Sciatic nerve (tissue), 2 donors: Measurements from ENCODE around the gene IVNS1ABP. TPM values are rescaled to one million over a fixed set of nuclear protein-coding genes. Genes with fewer than 3 reads are reported as not detected.

Experiments
- ATAC-seq: fragments of 200-7000 bp; cut with Tn5 transposase; one replicate; pipeline ENCODE4 v1.9.1; 2020; ENCODE audit warnings: mild to moderate bottlenecking, moderate library complexity
- DNase-seq: peaks from one replicate; pipeline ENCODE4 v3.0.0-alpha.2; 2020; ENCODE audit warnings: low spot score
- intact Hi-C: fragments of 100-400 bp; cut with DNase I; formaldehyde crosslinking; loops from one replicate; pipeline ENCODE4 v1.14.2; 2022
- total RNA-seq: library from RNA; stranded (reverse); fragmentation: NEBNext Ultra II Directional; extraction: Animal tissue kit (Norgen Biotek cat#: 25700); gene quantifications from one replicate; pipeline ENCODE4 v1.2.1, GENCODE V29; 2021
- donor health status: DM: no; HTN: no; CAD: no.
- donor health status: DM: no; HTN: no; CAD: no.

Gene IVNS1ABP
- total RNA-seq, 1 donor from 2014 or later = 138 TPM

DNA sequence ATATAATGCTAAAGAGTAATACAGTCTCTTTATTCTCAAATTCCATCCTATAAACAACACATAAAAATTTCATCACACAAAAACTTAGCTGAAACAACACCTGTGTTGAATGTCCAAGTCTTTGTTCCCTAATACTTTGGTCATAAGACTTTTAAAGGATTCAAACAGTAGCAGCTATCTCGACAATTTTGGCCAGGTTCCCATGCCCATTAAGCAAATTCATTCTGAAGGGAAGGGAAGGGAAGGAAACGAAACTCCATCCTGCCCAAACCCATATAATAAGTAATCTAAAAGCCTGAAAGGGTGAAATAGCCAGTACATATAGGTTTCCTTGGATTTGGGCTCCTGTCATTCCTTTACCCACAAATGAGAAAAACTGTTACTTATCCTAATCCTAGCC is 7.5 kb downstream of the IVNS1ABP start:
- intact Hi-C loops = no loop called here
- DNase-seq = no peak
- ATAC-seq = no peak

DNA sequence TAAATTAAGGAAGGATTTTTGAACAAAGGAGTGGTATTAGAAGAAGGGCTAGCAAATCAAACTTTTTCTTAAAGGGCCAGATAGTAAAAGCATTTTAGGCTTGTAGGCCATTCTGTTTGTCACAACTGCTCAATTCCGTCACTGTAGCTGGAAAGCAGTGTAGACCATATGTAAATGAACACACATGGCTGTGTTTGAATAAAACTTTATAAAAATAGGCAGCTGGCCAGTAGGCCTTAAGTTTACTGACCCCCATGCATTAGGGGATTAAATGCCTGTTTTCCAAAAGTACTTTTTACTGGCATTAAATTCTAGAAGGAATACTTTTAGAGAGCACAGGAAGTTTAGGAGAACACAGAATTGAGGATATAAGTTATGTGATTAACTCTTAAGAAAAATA is 8.9 kb downstream of the IVNS1ABP start:
- intact Hi-C loops = no loop called here
- DNase-seq (no peak), ATAC-seq (no peak)

DNA sequence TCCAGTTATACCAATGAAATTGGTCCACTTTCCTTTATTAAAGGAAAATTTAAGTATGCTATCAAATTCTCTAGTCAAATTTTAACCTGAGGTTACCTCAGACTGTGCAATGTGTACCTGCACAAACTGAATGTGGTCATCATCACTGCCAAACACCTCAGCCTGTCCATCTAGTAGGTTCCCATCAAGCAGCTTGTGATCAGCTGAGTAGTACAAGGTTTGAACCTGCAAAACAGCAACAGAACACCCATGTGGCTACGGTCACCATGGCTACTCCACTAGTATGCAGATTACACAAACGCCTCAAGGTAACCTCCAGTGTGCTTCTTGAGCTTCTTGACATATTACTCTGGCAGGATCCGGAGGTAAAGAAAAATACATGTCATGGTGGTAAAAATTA is 11.6 kb downstream of the IVNS1ABP start:
- intact Hi-C loops = no loop called here
- ATAC-seq (no peak), DNase-seq (no peak)

DNA sequence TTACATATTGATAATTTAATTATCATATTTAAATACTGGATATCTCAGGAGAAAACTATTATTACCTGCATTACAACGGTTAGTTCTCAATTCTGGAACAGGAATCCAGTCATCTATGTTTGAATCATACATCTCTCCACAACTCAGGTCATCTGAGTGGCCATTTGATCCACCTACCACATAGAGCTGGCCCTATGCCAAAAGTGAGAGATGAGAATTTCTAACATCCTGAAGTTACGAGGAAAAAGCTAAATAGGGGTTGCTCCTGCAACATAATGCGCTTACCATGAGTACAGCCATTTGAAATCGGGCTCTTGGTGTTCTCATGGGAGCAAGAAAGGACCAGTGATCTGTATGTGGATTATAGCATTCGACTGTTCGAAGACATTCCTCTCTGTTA is 16.9 kb downstream of the IVNS1ABP start:
- DNase-seq = no peak
- intact Hi-C loops = loop anchor here (5.0 kb wide), 1 partner anchor 262 kb away; no protein-coding TSS in a partner anchor
- no peak for ATAC-seq

DNA sequence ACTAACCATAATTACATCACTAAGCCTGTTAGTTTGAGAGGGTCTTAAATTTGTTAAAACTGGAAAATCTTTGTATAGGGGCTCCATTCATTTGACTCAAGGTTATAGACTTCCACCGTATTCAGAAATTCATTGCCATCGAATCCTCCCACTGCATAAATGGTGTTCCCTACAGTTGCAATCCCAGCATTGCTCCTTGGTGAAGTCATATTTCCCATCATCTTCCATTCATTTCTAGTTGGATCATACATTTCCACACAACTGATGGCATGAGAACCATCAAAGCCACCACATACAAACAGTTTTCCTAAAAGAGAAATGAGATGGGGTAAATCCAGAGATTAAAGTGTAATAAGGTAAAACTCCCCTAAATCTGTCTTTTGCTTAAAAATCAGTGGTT is 19.1 kb downstream of the IVNS1ABP start:
- intact Hi-C loops = no loop called here
- DNase-seq (no peak), ATAC-seq (no peak)

DNA sequence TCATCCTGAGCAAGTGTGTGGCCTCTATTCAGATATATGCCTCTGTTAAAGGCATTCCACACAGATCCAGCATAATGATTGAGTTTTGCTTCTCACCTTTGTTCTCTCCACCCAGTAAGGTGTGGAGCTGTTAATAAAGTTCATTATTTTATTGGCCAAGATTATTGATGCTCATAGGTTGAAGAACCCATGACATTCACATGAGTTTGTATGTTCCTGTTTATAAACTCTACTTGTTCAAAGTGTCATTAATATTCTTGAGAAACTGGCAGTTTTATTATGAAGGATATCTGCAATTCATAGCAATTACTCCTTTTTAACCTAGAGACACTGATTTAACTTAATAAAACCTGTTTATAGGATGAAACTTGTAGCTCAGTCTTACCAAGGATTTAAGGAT is 22.0 kb downstream of the IVNS1ABP start:
- intact Hi-C loops = no loop called here
- ATAC-seq (no peak), DNase-seq (no peak)

DNA sequence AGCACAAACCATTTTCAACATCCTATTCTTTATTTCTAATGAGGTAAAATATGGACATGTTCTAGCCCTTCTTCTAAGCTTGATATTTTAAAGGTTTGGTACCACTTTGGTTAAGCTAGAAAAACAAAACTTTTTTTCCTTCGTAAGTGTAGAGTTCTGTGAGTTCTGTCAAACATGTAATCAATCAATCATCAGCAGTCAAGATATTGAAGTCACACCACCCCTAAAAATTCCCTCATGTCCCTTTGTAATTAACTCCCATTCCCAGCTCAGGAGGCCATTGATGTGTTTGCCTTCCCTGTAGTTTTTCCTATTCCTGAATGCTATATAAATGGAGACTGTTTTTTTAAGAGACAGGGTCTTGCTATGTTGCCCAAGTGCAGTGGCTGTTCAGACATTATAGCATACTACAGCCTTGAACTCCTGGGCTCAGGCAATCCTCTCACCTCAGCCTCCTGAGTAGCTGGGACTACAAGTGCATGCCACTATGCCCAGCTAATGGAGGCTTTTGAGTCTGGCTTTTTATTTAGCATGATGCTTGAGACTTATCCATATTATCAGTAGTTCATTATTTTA is 23.0 kb downstream of the IVNS1ABP start:
- DNase-seq (no peak), ATAC-seq (no peak)
- intact Hi-C loops = no loop called here

DNA sequence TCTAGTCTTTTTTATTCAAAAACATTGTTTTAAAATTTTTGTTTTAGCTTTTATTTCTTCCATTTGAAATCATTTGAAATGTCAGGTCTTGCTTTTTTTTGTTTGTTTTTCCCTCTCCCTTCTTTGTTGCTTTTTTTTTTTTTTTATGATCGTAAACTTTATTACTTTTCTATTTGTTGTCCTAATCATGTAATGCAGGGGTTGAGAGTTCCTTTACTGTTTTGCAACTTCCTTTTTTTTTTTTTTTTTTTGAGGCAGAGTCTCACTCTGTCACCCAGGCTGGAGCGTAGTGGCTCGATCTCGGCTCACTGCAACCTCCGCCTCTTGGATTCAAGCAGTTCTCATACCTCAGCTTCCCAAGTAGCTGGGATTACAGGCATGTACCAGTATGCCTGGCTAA is 24.8 kb downstream of the IVNS1ABP start:
- no peak for DNase-seq
- peak; percentile 83 for ATAC-seq

DNA sequence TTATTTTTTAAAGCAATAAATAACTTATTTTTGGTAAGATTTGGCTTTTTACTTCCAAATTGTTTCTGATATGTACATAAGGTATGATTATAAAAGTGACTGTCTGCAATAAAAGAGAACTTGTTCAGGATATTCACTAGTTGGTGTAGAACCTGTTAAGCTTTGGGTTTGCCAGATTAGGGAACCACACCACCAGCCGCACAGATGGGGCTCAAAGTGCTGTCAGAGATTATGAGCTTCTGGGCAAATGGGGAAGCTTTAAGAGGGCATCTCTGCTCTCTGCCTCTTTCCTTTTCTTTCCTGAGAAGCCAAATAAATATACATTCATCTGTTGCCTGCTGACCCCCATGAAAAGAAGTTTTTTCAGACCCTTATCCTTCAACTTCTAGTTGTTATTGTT is 25.4 kb downstream of the IVNS1ABP start:
- intact Hi-C loops = no loop called here
- ATAC-seq (no peak), DNase-seq (no peak)

More for the DNA sequence above, 24.8 kb downstream of the IVNS1ABP start:
- intact Hi-C loops = no loop called here

DNA sequence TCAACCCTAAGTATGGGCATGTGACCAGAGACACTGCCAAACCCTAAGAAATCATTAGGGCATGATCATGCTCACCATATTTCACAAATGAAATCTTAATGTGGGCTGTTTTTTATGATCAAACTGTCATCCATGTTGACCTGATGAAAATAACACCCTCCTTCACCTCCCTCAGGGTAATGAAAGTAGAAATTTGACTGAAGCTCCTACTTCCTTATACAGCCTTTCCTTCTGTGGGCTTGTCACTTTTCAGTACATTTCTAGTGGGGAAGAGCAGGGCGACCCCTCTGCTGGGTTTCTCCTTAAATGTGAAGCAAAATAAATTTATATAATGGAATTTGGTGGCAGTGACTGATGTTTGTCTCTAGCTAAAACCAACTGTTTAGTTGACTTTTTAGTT is 25.9 kb downstream of the IVNS1ABP start:
- DNase-seq (no peak), ATAC-seq (no peak)
- intact Hi-C loops = no loop called here

DNA sequence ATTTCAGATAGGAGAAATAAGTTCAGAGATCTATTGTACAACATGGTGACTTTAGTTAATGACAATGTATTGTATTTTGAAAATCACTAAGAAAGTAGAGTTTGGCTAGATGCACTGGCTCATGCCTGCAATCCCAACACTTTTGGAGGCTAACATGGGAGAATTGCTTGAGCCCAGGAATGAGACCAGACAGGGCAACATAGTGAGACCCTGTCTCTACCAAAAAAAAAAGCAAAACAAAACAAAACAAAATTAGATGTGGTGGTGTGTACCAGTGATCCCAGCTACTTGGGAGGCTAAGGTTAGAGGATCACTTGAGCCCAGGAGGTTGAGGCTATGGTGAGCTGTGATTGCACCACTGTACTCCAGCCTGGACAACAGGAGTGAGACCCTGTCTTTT is 27.2 kb downstream of the IVNS1ABP start:
- no peak for DNase-seq
- ATAC-seq = no peak
- intact Hi-C loops = no loop called here

DNA sequence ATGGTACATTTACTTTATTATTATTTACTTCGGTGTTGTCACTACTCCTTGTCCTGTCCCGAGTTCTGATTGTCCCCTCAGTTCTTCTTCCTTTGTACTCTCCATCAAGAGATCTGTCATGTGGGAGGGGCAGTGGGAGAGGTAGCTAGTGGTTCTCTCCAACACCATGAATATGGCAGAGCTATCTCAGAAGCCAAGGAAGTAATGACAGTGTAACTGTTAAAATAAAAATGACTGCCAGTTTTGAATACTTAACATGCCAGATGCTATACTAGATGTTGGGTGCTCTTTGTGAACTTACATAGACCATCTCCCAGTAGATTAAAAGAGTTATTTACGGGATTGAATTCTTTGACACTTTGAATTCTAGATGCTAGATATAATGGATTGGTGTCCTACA is 28.6 kb downstream of the IVNS1ABP start:
- ATAC-seq = no peak
- intact Hi-C loops = no loop called here
- no peak for DNase-seq

DNA sequence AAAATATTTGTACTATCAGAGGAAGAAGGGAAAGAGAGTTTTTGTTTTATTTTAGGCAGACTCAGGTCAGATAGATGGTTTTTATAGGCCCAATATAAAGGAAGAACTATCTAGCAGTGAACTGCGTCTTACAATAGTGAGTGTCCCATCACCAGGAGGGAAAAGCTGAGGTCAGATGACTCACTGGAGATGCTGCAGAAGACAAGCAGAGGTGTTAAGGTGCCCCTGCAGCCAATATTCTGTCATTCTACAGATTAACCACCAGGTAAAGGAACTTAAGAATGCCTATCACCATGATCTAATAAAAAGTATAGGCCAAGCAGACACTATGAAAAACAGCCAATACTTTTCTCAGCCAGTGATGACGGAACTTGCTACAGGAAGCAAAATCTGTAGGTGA is 29.6 kb downstream of the IVNS1ABP start:
- DNase-seq (no peak), ATAC-seq (no peak)
- intact Hi-C loops = no loop called here

DNA sequence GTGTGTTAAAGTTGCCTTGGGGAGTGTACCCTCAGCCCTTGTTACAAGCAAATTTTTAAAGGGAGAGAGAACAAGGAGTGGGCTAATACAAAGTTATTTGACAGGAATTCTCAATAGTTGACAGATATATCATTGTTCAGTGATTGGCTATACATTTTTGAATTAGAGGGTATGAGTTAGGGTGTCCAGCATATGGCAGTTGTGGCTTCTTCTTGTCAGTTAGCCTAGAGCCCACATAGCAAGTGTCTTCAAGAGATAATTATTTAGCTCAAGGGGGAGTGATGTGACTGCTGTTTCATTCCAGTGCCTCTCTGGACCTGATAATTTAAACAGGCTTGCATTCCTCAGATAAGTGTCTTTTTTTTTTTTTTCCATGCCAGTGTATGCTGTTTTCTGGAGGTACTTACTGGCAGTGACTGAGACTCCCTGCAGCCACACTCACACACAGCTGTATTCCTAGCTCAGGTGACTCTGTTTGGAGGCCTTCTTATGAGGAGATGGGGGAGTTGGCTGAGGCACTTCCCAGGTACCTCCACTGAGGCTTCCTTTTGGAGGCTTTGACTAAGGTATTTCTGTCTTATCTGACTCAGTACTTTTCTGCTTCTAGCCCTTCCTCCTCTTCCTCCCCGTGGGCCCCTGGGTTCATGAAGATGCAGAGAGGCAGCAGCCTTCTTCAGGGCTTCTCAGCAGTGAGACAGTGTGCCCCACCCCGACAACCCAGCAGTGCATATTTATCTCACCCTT is 32.3 kb downstream of the IVNS1ABP start:
- intact Hi-C loops = no loop called here
- no peak for ATAC-seq
- DNase-seq = no peak

DNA sequence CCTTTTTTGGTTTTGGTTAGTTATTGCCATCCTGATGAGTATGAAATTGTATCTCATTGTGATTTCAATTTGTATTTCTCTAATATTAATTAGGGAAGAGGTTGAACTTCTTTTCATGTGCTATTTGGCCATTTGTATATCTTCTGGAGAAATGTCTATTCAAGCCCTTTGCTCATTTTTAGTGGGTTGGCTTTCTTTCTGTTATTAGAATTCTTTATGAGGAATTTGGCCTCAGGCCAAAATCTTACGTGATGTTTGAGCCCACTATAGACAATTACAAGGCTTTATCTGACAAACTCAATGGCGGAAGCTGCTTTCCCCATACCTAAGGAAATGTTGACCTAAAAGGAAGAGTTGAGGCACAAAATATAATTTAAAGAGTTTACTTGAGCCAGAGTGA is 32.9 kb downstream of the IVNS1ABP start:
- no peak for ATAC-seq
- intact Hi-C loops = no loop called here

DNA sequence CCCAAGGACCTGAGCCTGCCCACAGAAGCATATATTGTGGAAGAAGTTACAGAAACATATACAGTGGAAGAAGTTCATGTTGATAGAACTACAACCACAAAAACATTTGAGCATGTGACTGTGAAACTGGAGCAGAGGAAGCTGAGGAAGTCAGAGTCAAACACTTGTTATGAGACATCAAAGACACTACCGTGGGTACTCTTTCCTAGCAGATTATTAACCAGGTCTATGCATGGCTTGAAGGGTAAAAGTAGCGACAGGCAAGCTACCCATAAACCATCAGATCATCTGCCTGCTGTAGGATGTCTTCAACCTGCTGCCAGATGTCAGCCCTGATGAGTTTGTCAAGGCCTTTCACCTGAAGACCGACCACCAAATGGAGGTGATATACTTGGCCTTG is 35.8 kb downstream of the IVNS1ABP start:
- DNase-seq = no peak
- intact Hi-C loops = no loop called here

More for the DNA sequence above, 32.9 kb downstream of the IVNS1ABP start:
- no peak for DNase-seq

DNA sequence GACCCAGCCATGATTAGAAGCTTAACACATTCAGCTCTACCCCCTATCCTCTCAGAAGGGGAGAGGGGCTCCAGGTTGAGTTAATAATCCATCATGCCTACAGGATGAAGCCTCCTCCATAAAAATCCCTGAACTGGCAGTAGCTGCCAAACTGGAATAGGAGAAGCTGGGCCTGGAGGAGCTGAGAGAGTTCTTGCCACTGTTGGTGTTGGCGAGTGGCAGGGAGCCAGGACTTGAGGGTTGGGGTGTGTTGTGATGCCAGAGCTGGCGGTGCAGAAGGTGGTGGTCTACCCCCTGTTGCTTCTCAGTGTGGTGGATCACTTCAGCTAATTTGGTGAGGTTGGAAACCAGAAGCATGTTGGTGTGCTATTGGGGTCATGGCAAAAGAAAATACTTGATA is 36.5 kb downstream of the IVNS1ABP start:
- DNase-seq (no peak), ATAC-seq (no peak)
- intact Hi-C loops = no loop called here

More for the DNA sequence above, 35.8 kb downstream of the IVNS1ABP start:
- ATAC-seq = no peak

DNA sequence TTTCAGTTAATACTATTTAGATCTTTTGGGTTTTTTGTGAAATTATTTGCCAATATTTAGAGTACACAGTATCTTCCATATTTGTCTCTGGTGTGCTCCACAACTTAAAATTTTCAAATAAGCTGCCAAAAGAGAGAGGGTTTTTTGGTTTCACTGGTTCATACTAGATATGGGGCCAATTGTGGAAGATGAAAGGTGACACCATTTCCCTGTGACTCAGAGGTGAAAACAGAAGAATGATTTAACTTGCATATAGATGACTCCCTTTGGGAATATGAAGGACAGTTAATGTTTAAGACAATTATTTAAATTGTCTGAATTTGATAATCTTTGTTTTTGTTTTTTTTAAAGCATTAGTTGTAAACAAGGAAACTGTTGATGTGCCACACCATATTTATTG is 37.5 kb downstream of the IVNS1ABP start:
- ATAC-seq = no peak
- intact Hi-C loops = no loop called here

DNA sequence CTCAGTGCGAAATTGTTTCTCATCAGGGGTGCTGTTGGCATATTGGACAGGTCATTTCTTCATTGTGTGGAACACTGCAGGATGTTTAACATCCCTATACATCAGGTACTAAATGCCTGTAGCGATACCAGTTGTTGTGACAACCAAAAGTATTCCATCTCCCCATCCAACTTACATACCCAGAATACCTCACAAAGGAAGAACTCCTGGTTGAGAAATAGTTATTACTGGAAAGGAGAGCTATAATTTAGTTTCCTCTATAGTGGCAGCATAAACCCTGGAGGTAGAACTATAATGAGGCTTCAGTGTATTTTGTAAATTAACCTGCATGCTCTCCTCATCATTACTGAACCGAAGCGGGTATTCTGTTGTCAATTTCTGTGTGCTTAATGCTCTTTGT is 45.1 kb downstream of the IVNS1ABP start:
- ATAC-seq = no peak
- no peak for DNase-seq
- intact Hi-C loops = no loop called here

More for the DNA sequence above, 37.5 kb downstream of the IVNS1ABP start:
- no peak for DNase-seq

DNA sequence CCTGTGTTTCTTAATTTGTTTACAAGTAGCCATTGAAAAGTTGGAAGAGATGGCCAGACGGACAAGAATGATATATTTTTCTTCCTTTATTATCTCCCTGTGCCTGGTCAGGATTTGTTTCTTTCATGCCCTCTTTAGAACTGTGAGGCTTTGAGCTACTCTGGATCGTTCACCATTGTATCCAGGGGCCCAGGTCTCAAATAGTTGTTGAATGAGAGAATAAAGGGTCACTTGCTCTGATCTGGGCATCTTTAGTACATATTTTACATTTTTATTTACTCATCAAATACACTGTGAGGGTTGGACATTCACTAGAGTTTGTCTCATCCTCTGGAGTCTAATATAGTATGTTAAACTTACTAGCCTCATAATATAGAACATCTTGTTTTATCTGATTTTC is 48.7 kb downstream of the IVNS1ABP start:
- ATAC-seq = no peak
- intact Hi-C loops = no loop called here
- DNase-seq = no peak

DNA sequence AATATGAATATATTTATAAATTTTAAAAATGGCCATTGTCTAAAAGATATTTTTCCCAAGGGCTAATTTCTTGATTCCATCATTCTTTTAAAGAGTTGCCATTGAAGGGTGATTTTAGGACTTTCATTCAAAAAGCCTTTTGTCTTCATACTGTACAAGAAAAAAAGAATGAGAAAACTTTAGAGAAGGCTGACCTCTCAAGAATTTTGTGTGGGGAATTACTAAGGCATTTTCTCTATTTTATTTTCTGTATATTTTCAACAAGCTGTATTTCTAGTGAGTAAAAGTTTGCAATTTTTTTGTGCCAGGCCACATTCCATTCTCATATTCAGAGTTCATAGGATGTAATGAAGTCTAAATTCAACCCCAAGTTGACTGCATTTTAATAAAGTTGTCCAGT is 49.3 kb downstream of the IVNS1ABP start:
- DNase-seq = no peak
- no peak for ATAC-seq
- intact Hi-C loops = no loop called here
